GM21381 (cell line): ENCODE measurements around the gene CNKSR3.

ENCODE experiments used
- ATAC-seq: cut with Tn5 transposase; IDR thresholded peaks from one replicate; pipeline ENCODE4 v1.9.1; 2021; ENCODE audit warnings: mild to moderate bottlenecking, moderate library complexity; ENCODE audit not compliant: unreplicated experiment

Gene CNKSR3

DNA sequence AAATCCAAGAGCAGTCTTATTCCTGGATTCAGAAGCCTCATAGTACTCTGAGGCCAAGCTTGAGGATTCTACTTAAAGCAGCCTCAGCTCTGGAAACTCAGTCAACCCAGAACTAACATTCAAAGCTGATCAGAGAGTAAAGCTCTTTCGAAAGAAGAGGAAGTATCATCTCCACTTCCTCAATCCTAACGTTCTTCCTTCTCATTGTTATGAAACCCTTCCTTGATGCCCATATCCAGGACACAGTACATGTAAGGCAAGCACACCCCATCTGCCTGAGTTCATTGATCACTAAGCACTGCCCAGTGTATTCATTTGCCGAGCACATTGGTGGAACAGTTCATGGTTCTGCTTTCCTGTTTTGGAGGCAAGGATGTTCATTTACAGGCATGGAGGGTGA, 153.8 kb downstream of the CNKSR3 start, which contains the start of gene IPCEF1:
Gene IPCEF1 (minus strand): TSS at position 114 of the 400 bp plus-strand sequence. CDS start 90,856 bp downstream, outside the sequence.
- ATAC-seq = peak; percentile 27

DNA sequence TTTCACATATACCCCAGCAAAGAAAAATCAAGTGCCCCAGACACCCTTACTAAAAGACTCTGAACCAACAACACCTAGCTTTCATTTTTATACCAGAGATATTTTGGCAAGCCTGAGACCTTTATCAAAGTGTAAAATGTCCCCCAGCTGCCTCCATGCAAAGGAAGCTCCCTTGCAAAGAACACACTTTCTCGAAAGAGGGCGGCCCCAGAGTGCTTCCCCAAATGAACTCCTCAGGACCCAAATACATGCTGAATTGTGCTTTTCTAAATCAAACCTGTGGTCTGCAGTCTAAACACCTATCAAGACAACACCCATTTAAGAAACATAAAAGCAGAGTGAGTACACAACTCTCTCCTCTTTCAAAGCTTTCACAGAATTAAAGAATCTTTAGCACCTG, 154.4 kb downstream of the CNKSR3 start:
- no peak for ATAC-seq

GRCh38 chr6:154354265-154354777, 156.2 kb downstream of the CNKSR3 start:
- ATAC-seq = no peak

- ATAC-seq = no peak
Measured at GRCh38 chr6:154353626-154354025, 156.9 kb downstream of the CNKSR3 start.

- peak; percentile 51 for ATAC-seq
Measured at GRCh38 chr6:154352898-154353585, 157.4 kb downstream of the CNKSR3 start.

- ATAC-seq = no peak
Measured at GRCh38 chr6:154350293-154350692, 160.2 kb downstream of the CNKSR3 start.

DNA sequence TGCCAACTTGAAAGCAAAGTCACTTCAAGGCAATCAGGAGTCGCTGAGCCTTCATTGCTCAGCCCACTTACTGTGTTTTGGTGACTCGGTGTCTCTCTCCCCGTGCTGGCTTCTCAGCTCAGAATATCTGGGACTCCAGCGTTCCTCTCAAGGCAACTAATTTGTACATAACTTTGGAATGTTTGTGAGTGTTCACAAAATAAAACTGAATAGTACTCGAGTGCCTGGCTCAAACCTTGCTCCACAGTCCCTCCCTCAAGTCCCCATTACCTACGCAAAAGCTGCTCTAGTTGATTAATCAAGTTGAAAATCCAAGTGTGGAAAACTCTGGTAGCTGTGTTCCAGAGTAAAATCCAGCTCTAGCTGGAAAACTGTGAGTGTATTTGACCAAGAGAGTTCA, 162.5 kb downstream of the CNKSR3 start:
- ATAC-seq = no peak

DNA sequence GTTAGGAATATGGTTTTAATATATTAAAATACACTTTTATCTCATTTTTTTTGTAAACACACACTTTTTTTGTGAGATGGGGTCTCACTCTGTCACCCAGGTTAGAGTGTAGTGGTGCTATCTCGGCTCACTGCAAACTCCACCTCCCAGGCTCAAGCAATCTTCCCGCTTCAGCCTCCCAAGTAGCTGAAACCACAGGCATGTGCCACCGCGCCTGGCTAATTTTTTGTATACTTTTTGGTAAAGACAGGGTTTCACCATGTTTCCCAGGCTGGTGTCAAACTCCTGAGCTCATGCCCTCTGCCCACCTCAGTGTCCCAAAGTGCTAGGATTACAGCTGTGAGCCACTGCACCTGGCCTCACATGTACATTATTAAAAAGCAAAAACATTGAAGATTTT, 164.7 kb downstream of the CNKSR3 start:
- no peak for ATAC-seq

DNA sequence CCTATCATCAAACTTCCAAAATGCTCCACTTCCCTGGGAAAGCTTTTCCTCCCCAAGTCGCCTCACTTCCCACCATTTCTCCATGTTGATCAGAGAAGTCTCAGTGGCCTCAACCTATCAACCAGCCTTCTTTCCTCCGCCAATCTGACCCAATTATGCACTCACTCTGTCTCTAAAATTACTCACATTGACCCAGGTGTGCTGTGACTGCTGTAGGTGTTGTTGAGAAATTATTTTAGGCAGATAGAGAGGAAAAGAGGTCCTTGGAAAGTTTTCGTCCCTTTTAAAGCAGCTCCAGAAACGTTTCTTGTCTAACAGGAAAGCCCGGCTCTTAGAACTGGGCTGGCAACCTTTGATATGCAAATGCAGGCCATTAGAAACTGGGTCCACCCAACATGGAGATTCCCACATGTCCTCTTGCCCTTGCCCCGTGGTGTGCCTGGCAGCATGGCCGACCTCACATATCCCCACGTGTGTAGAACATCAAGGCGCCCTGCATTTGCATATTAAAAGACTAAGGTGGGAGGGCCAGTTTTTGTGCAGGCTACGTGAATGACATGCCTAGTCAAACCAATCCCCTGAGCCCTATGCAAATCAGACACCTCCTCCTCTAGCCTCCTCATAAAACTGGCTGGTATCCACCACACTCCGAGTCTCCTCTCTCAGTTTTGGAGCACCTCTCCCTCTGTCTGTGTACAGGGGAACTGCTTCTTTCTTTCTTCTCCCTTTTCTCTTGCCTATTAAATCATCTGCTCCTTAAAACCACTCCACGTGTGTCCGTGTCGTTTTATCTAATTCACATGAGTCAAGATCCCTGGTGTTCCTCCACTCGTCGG, 166.8 kb downstream of the CNKSR3 start:
- no peak for ATAC-seq

DNA sequence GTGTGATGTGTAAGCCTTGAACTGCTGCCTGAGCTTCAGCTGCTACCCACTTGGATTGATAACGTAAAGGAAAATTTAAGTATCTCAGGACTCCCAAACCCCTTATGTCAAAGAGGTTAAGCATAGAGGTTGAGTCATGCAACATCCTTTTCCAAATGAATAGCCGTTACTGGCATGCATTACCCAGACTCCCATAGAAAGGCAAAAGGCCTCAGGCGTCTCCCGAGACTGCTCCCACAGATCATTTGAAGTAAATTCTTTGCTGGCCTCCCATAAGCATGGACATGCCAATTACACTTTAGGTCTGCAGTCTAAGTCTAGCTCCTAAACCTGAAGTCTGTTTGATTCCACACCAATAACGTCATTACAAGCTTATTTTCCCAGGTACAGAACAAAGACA, 168.6 kb downstream of the CNKSR3 start:
- no peak for ATAC-seq

- ATAC-seq = no peak
Measured at GRCh38 chr6:154341336-154341735, 169.1 kb downstream of the CNKSR3 start.
